ENCODE results near the gene CELSR2.
A peak's percentile ranks its signal among the peaks of the same experiment; 100 is the strongest.
"Not testable (repeated sequence)": the region's sequence is repeated elsewhere in the genome, so short reads cannot be mapped to it uniquely, and the experiment has no call there.

Gene CELSR2

GRCh38 chr1:109248797-109249629 lies at the start of gene CELSR2:
Gene CELSR2 (plus strand): TSS chr1:109249539. CDS start chr1:109250080, 541 bp downstream.
- no peak for DNase-seq

GRCh38 chr1:109199710-109200109 lies 49.6 kb upstream of the CELSR2 start:
- no peak for DNase-seq

- no peak for DNase-seq
Observed at GRCh38 chr1:109201123-109201703, 48.1 kb upstream of the CELSR2 start.

- DNase-seq, result no peak
Observed at GRCh38 chr1:109204484-109204883, 44.9 kb upstream of the CELSR2 start.

GRCh38 chr1:109206339-109206738 lies 43.0 kb upstream of the CELSR2 start:
- no peak for DNase-seq

GRCh38 chr1:109207467-109208103 lies 41.8 kb upstream of the CELSR2 start:
- no peak for DNase-seq

- no peak for DNase-seq
Observed at GRCh38 chr1:109208394-109208793, 40.9 kb upstream of the CELSR2 start.

GRCh38 chr1:109208836-109209463 lies 40.4 kb upstream of the CELSR2 start:
- no peak for DNase-seq

- no peak for DNase-seq
Observed at GRCh38 chr1:109210058-109210457, 39.3 kb upstream of the CELSR2 start.

GRCh38 chr1:109213345-109213823 lies 36.0 kb upstream of the CELSR2 start:
- no peak for DNase-seq

- DNase-seq, result no peak
Observed at GRCh38 chr1:109213824-109214693, 35.3 kb upstream of the CELSR2 start, which contains the start of gene SARS1. Gene SARS1 (plus strand): TSS chr1:109213918. CDS start chr1:109213993, 75 bp downstream.

GRCh38 chr1:109214695-109215623 lies 34.4 kb upstream of the CELSR2 start:
- DNase-seq, result peak; percentile 91

GRCh38 chr1:109216662-109217061 lies 32.7 kb upstream of the CELSR2 start:
- no peak for DNase-seq

- DNase-seq, result no peak
Observed at GRCh38 chr1:109218516-109218915, 30.8 kb upstream of the CELSR2 start.

- not testable (repeated sequence) for DNase-seq
Observed at GRCh38 chr1:109221201-109221600, 28.1 kb upstream of the CELSR2 start.

GRCh38 chr1:109225308-109225707 lies 24.0 kb upstream of the CELSR2 start:
- DNase-seq, result no peak

GRCh38 chr1:109225711-109226445 lies 23.5 kb upstream of the CELSR2 start:
- no peak for DNase-seq

GRCh38 chr1:109228167-109228566 lies 21.2 kb upstream of the CELSR2 start:
- DNase-seq, result no peak

- DNase-seq, result no peak
Observed at GRCh38 chr1:109229531-109230127, 19.7 kb upstream of the CELSR2 start.

GRCh38 chr1:109231066-109231465 lies 18.3 kb upstream of the CELSR2 start:
- no peak for DNase-seq
